Coronary artery (tissue), 2 donors: Measurements from ENCODE around the gene MPC1.

ENCODE experiments used
- DNase-seq: peaks from one replicate; pipeline ENCODE4 v3.0.0-alpha.2; 2017; ENCODE audit warnings: low spot score
- H3K27ac ChIP-seq, 2 donors: fragments of 200-600 bp; sonication (generic); one replicate each; pipeline ENCODE4 v1.5.1; 2016 to 2019
- H3K4me3 ChIP-seq: fragments of 200-600 bp; sonication (generic); 2 replicates; pipeline ENCODE4 v1.5.1; 2016; ENCODE audit warnings: mild to moderate bottlenecking, moderate library complexity
- CTCF ChIP-seq: fragments of 200-600 bp; sonication (generic); IDR thresholded peaks from one replicate; pipeline ENCODE4 v1.5.1; 2019; ENCODE audit warnings: antibody characterized with exemption

MPC1 gene

GRCh38 chr6:166420351-166420750, 37.6 kb upstream of the MPC1 start:
- TF ChIP-seq CTCF: no peak
- Histone ChIP-seq H3K4me3 (no peak overlapping the region), H3K27ac (no peak overlapping the region)
- DNase-seq: no peak

GRCh38 chr6:166419717-166420116, 37.0 kb upstream of the MPC1 start:
- no peak for TF ChIP-seq CTCF
- Histone ChIP-seq H3K27ac (no peak overlapping the region), H3K4me3 (no peak overlapping the region)
- DNase-seq: no peak

- H3K4me3 ChIP-seq: no peak overlapping the region
- TF ChIP-seq CTCF: no peak
- no peak overlapping the region for H3K27ac ChIP-seq
- no peak for DNase-seq
These were observed 36.5 kb upstream of the MPC1 start for GRCh38 chr6:166419286-166419685.

- no peak for TF ChIP-seq CTCF
- no peak for DNase-seq
- Histone ChIP-seq H3K4me3 (no peak overlapping the region), H3K27ac (no peak overlapping the region)
These were observed 36.0 kb upstream of the MPC1 start for GRCh38 chr6:166418691-166419143.

- no peak for DNase-seq
- no peak overlapping the region for H3K4me3 ChIP-seq
- TF ChIP-seq CTCF: no peak
- no peak overlapping the region for H3K27ac ChIP-seq
These were observed 34.5 kb upstream of the MPC1 start for GRCh38 chr6:166417285-166417691.

GRCh38 chr6:166415833-166416347, 33.1 kb upstream of the MPC1 start:
- DNase-seq: no peak
- no peak overlapping the region for H3K4me3 ChIP-seq
- H3K27ac ChIP-seq: no peak overlapping the region
- no peak for TF ChIP-seq CTCF

- Histone ChIP-seq H3K27ac (no peak overlapping the region), H3K4me3 (no peak overlapping the region)
- no peak for DNase-seq
- no peak for TF ChIP-seq CTCF
These were observed 32.6 kb upstream of the MPC1 start for GRCh38 chr6:166415306-166415705.
